Calu3 (cell line): ENCODE data around the gene KRT14. TPM values are rescaled to one million over a fixed set of nuclear protein-coding genes. Genes with fewer than 3 reads are reported as not detected.

Experiments used
- BruUV-seq: library from RNA; stranded (reverse); fragments of 400-500 nt; replicated peaks from 2 replicates; lab custom pipeline; 2021; lab: Mats Ljungman, UMichigan
- CTCF ChIA-PET: fragments of 300-600 bp; sonication (Branson Sonifier 250); formaldehyde crosslinking; loops from one replicate; lab custom pipeline; 2022; ENCODE audit warnings: antibody characterized with exemption; lab: Charles Lee
- DNase-seq: peaks from one replicate; pipeline ENCODE4 v3.0.0; 2022
- H3K27ac Mint-ChIP-seq: one replicate; pipeline ENCODE4 v1.8.0; 2022; ENCODE audit warnings: mixed read lengths; ENCODE audit not compliant: unreplicated experiment
- H3K27me3 Mint-ChIP-seq: one replicate; pipeline ENCODE4 v1.8.0; 2022; ENCODE audit warnings: mixed read lengths; ENCODE audit not compliant: unreplicated experiment
- H3K36me3 Mint-ChIP-seq: one replicate; pipeline ENCODE4 v1.8.0; 2022; ENCODE audit warnings: mild to moderate bottlenecking, moderate library complexity, mixed read lengths; ENCODE audit not compliant: insufficient read depth, unreplicated experiment
- H3K4me1 Mint-ChIP-seq: one replicate; pipeline ENCODE4 v1.8.0; 2022; ENCODE audit warnings: mild to moderate bottlenecking, low read depth, mixed read lengths; ENCODE audit not compliant: unreplicated experiment
- H3K4me3 Mint-ChIP-seq: one replicate; pipeline ENCODE4 v1.8.0; 2022; ENCODE audit warnings: mild to moderate bottlenecking, low read depth, moderate library complexity, mixed read lengths; ENCODE audit not compliant: unreplicated experiment
- H3K9me3 Mint-ChIP-seq: one replicate; pipeline ENCODE4 v1.8.0; 2022; ENCODE audit warnings: low read depth, mixed read lengths; ENCODE audit not compliant: unreplicated experiment
- CTCF ChIP-seq: fragments of 200-600 bp; IDR thresholded peaks from one replicate; pipeline ENCODE4 v1.8.0; 2022; ENCODE audit warnings: antibody characterized with exemption; ENCODE audit not compliant: unreplicated experiment
- intact Hi-C: fragments of 100-400 bp; cut with micrococcal nuclease; formaldehyde crosslinking; loops from one replicate; pipeline ENCODE4 v1.10.0; 2022; ENCODE audit not compliant: unreplicated experiment
- total RNA-seq: library from RNA; stranded (reverse); gene quantifications from 2 replicates; pipeline ENCODE4 v1.2.3, GENCODE V29; 2022

KRT14 gene
- total RNA-seq, 1 experiment from 2014 or later: 12.2 TPM

- H3K4me1 Mint-ChIP-seq: peaks cover 92% of the 10 kb centered on the region
- no peak for TF ChIP-seq CTCF
- H3K27ac Mint-ChIP-seq: peak overlapping the region; percentile 92
- TSS peak; percentile 92 for BruUV-seq
- no peaks in the 10 kb centered on the region for H3K9me3 Mint-ChIP-seq
- H3K36me3 Mint-ChIP-seq: peaks cover 31% of the 10 kb centered on the region
- DNase-seq: peak; percentile 99
- H3K27me3 Mint-ChIP-seq: no peaks in the 10 kb centered on the region
- peak overlapping the region; percentile 62 for H3K4me3 Mint-ChIP-seq
- intact Hi-C loops: loop anchor here (1.0 to 2.0 kb wide), 6 partner anchors 17 to 691 kb away; no protein-coding TSS in a partner anchor
- CTCF ChIA-PET: interaction anchor here (0.6 to 7.7 kb wide), 86 partner anchors 8 to 1845 kb away, joined by 3 to 471 read pairs (median 5); partner anchors contain the start of genes EIF1, KRT15, KRT16 and KRT17
Observed at GRCh38 chr17:41547921-41548843, 38.5 kb downstream of the KRT14 start.

GRCh38 chr17:41547378-41547841 lies 39.3 kb downstream of the KRT14 start:
- no peak for TF ChIP-seq CTCF
- no peaks in the 10 kb centered on the region for H3K9me3 Mint-ChIP-seq
- peak overlapping the region; percentile 62 for H3K4me3 Mint-ChIP-seq
- H3K27me3 Mint-ChIP-seq: no peaks in the 10 kb centered on the region
- CTCF ChIA-PET: interaction anchor here (0.8 to 7.7 kb wide), 27 partner anchors 11 to 1844 kb away, joined by 3 to 471 read pairs (median 20); partner anchors contain the start of genes EIF1, KRT15, KRT17 and KRT19
- H3K4me1 Mint-ChIP-seq: peaks cover 90% of the 10 kb centered on the region
- intact Hi-C loops: loop anchor here (1.0 kb wide), 1 partner anchor 22 kb away; no protein-coding TSS in a partner anchor
- peak; percentile 85 for DNase-seq
- BruUV-seq: no TSS peak
- H3K36me3 Mint-ChIP-seq: peaks cover 31% of the 10 kb centered on the region
- peak overlapping the region; percentile 92 for H3K27ac Mint-ChIP-seq

GRCh38 chr17:41546819-41547218 lies 39.9 kb downstream of the KRT14 start:
- Mint-ChIP-seq H3K27me3 (no peaks in the 10 kb centered on the region), H3K36me3 (peaks cover 31% of the 10 kb centered on the region), H3K27ac (peak overlapping the region; percentile 92), H3K9me3 (no peaks in the 10 kb centered on the region), H3K4me1 (peaks cover 90% of the 10 kb centered on the region), H3K4me3 (peak overlapping the region; percentile 62)
- TF ChIP-seq CTCF: no peak
- DNase-seq: no peak
- intact Hi-C loops: loop anchor here (1.0 kb wide), 1 partner anchor 22 kb away; no protein-coding TSS in a partner anchor
- no TSS peak for BruUV-seq
- CTCF ChIA-PET: interaction anchor here (0.6 to 7.7 kb wide), 6 partner anchors 11 to 359 kb away, joined by 3 to 471 read pairs (median 44); partner anchors contain the start of genes KRT15 and KRT19

DNA sequence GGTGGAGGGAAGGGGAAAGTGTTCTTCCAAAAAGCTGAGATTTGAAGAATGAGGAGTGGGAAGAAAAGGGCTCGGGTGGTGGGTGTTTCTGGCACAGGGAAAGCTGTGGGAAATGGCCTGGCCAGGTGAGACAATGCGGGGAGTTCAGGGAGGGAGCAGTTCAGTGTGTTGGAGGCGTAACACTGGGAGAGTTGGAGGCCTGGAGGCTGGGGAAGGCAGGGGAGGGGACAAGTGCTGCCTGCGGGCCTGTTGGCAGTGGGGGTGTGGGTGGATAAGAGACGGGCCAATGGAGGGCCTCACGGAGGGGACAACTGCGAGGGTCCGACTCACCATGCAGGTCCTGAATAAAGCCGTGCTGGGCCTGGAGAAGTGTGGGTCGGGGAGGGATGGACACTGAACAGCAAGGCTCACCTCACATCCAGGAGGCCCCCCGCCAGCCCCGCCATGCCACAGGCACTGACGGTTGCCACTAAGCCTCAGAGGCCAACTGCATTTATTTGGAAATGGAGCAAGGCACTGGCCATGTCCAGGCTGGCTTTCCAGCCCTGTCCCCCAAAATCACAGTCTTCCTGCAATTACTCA lies 40.8 kb downstream of the KRT14 start:
- no peaks in the 10 kb centered on the region for H3K9me3 Mint-ChIP-seq
- no peak for DNase-seq
- peak overlapping the region; percentile 92 for H3K27ac Mint-ChIP-seq
- H3K27me3 Mint-ChIP-seq: no peaks in the 10 kb centered on the region
- peaks cover 95% of the 10 kb centered on the region for H3K4me1 Mint-ChIP-seq
- TF ChIP-seq CTCF: no peak
- CTCF ChIA-PET: interaction anchor here (7.7 kb wide), 1 partner anchor 21 kb away, joined by 471 read pairs; the partner anchor contains the start of genes KRT15 and KRT19
- BruUV-seq: no TSS peak
- H3K4me3 Mint-ChIP-seq: no peak overlapping the region
- intact Hi-C loops: no loop called here
- peaks cover 31% of the 10 kb centered on the region for H3K36me3 Mint-ChIP-seq
